AG10803 (cell line): ENCODE results near the gene CCDC91.

Experiments used
- DNase-seq: peaks from one replicate; pipeline ENCODE4 v3.0.0; 2010; ENCODE audit warnings: low read depth
- H3K4me3 ChIP-seq: 2 replicates; pipeline ENCODE4 v1.5.1; 2011; ENCODE audit warnings: mild to moderate bottlenecking, low read length, control low read depth
- TF ChIP-seq, protein P1 (sequence below): conservative IDR thresholded peaks from 2 replicates; pipeline ENCODE4 v1.5.1; 2011; ENCODE audit warnings: mild to moderate bottlenecking, low read length, control low read depth, inconsistent platforms

Gene CCDC91

DNA sequence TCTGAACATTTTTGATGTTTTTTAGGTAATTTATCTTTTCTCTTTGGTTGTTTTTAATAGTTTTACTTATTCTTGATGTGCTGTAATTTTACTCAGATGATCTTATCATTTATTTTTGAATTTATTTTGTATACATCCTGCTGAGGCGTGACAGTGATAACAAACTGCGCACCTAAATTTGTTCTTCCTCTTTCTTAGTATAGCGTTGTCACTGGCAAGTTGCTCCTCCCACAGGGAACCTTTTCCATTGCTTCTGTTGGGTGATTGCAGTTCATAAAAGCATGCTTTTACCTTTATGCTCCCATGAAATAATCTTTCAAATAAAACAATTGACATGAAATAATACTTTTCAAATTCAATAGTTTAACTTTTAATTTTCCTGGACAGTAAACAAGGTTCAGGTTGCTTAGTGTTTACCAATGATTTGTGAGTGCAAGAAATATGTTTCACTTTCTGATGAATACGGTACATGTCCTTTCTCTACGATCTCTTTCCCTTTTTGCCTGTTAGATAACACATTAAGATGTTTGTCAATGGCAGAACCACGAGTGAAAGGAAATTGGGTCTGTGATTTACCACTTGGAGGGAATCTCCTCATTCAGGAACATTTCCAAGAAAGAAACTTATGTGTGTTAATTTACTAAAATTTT, 223.3 kb downstream of the CCDC91 start:
- H3K4me3 ChIP-seq: no peak overlapping the region
- TF ChIP-seq, protein P1, sequence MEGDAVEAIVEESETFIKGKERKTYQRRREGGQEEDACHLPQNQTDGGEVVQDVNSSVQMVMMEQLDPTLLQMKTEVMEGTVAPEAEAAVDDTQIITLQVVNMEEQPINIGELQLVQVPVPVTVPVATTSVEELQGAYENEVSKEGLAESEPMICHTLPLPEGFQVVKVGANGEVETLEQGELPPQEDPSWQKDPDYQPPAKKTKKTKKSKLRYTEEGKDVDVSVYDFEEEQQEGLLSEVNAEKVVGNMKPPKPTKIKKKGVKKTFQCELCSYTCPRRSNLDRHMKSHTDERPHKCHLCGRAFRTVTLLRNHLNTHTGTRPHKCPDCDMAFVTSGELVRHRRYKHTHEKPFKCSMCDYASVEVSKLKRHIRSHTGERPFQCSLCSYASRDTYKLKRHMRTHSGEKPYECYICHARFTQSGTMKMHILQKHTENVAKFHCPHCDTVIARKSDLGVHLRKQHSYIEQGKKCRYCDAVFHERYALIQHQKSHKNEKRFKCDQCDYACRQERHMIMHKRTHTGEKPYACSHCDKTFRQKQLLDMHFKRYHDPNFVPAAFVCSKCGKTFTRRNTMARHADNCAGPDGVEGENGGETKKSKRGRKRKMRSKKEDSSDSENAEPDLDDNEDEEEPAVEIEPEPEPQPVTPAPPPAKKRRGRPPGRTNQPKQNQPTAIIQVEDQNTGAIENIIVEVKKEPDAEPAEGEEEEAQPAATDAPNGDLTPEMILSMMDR: no peak
- DNase-seq: no peak

DNA sequence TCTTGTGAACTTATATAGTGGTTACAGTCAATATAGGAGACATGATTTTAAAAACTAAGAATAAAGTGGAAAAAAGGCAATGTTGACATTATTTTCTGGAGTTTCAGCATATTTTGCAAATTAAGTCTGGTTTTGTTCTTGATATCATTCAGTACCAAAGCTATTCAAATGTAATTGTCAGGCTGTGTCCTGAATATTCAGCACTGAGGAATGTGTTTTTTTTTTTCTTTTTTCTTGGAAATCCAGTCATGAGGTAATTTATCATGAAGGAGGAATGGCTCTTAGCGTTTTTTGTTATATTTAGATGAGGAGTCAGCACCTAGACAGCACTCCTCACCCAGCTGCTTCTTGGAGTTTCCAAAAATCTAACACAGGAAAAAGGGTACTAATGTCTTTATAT, 225.5 kb downstream of the CCDC91 start:
- TF ChIP-seq, protein P1: no peak
- DNase-seq: peak; percentile 90
- no peak overlapping the region for H3K4me3 ChIP-seq

DNA sequence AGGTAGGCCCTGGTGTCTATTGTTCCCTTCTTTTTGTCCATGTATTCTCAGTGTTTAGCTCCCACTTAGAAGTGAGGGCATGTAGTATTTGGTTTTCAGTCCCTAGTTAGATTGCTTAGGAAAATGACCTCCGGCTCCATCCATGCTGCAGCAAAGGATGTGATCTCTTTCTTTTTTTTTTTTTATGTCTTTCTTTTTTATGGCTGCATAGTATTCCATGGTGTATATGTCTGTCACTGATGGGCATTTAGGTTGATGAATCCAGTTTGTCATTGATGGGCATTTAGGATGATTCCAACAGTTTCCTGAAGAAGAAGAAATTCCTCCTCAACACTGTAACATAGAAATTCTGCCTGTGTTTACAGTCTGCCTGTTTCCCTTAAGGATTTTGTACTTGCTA, 231.1 kb downstream of the CCDC91 start:
- DNase-seq: no peak
- TF ChIP-seq, protein P1: no peak
- H3K4me3 ChIP-seq: no peak overlapping the region

- peak; percentile 45 for DNase-seq
- TF ChIP-seq, protein P1: no peak
- H3K4me3 ChIP-seq: no peak overlapping the region
These were observed 234.7 kb downstream of the CCDC91 start for GRCh38 chr12:28424965-28425364.

GRCh38 chr12:28425526-28425925, 235.3 kb downstream of the CCDC91 start:
- TF ChIP-seq, protein P1: no peak
- DNase-seq: no peak
- no peak overlapping the region for H3K4me3 ChIP-seq

- TF ChIP-seq, protein P1: no peak
- DNase-seq: no peak
- H3K4me3 ChIP-seq: no peak overlapping the region
These were observed 236.8 kb downstream of the CCDC91 start for GRCh38 chr12:28427046-28427445.

GRCh38 chr12:28440081-28440608, 249.9 kb downstream of the CCDC91 start:
- TF ChIP-seq, protein P1: no peak
- H3K4me3 ChIP-seq: no peak overlapping the region
- no peak for DNase-seq
